HepG2 (cell line): ENCODE measurements around the gene HMBS. TPM values are rescaled to one million over a fixed set of nuclear protein-coding genes. Genes with fewer than 3 reads are reported as not detected.

Experiments
- DR1 ChIP-seq: sonication (generic); formaldehyde crosslinking; IDR thresholded peaks from 2 replicates; pipeline ENCODE4 v1.8.0; 2021; ENCODE audit warnings: mild to moderate bottlenecking, missing genetic modification reagents, inconsistent platforms
- HDAC2 ChIP-seq: sonication (generic); formaldehyde crosslinking; IDR thresholded peaks from 2 replicates; pipeline ENCODE4 v1.4.0; 2020; ENCODE audit warnings: missing genetic modification reagents
- HNF4A ChIP-seq: sonication (generic); formaldehyde crosslinking; IDR thresholded peaks from 2 replicates; pipeline ENCODE4 v1.4.0; 2020; ENCODE audit warnings: missing genetic modification reagents
- HNRNPK ChIP-seq: fragments of 200-400 bp; formaldehyde crosslinking; IDR thresholded peaks from 2 replicates; pipeline ENCODE4 v1.6.1; 2018; ENCODE audit warnings: low read length, low read depth, moderate library complexity, mild to moderate bottlenecking; ENCODE audit not compliant: poor library complexity, severe bottlenecking
- NFYB ChIP-seq: sonication (generic); formaldehyde crosslinking; IDR thresholded peaks from 2 replicates; pipeline ENCODE4 v1.4.0; 2020; ENCODE audit warnings: missing genetic modification reagents
- NR3C1 ChIP-seq: sonication (generic); formaldehyde crosslinking; IDR thresholded peaks from 2 replicates; pipeline ENCODE4 v1.4.0; 2020; ENCODE audit warnings: missing genetic modification reagents
- PCBP2 ChIP-seq: fragments of 200-400 bp; formaldehyde crosslinking; optimal IDR thresholded peaks from 2 replicates; pipeline ENCODE3; 2018; ENCODE audit warnings: low read length, low read depth; ENCODE audit not compliant: poor library complexity, severe bottlenecking
- SIN3B ChIP-seq: fragments of 150-350 bp; IDR thresholded peaks from 2 replicates; pipeline ENCODE4 v1.6.1; 2014; ENCODE audit warnings: low read length
- TARDBP ChIP-seq: sonication (generic); formaldehyde crosslinking; IDR thresholded peaks from 2 replicates; pipeline ENCODE4 v1.8.0; 2022; ENCODE audit warnings: mild to moderate bottlenecking, missing genetic modification reagents
- ZBTB8A ChIP-seq: sonication (generic); formaldehyde crosslinking; IDR thresholded peaks from 2 replicates; pipeline ENCODE4 v1.4.0; 2020; ENCODE audit warnings: mild to moderate bottlenecking, low read depth, missing genetic modification reagents, borderline replicate concordance
- ZFP36L1 ChIP-seq: sonication (generic); formaldehyde crosslinking; IDR thresholded peaks from 2 replicates; pipeline ENCODE4 v1.8.0; 2022; ENCODE audit warnings: mild to moderate bottlenecking, missing genetic modification reagents, moderate library complexity
- ZFP82 ChIP-seq: sonication (generic); formaldehyde crosslinking; IDR thresholded peaks from 2 replicates; pipeline ENCODE4 v1.5.1; 2020; ENCODE audit warnings: mild to moderate bottlenecking, missing genetic modification reagents, borderline replicate concordance
- ZKSCAN1 ChIP-seq: fragments of 150-350 bp; IDR thresholded peaks from 2 replicates; pipeline ENCODE4 v1.6.1; 2014; ENCODE audit warnings: low read length
- ZKSCAN5 ChIP-seq: sonication (generic); formaldehyde crosslinking; IDR thresholded peaks from 2 replicates; pipeline ENCODE4 v1.5.1; 2020; ENCODE audit warnings: mild to moderate bottlenecking, missing genetic modification reagents
- ZNF136 ChIP-seq: sonication (generic); formaldehyde crosslinking; IDR thresholded peaks from 2 replicates; pipeline ENCODE4 v1.8.1; 2022; ENCODE audit warnings: low read depth, mild to moderate bottlenecking, moderate library complexity, missing genetic modification reagents
- ZNF598 ChIP-seq: sonication (generic); formaldehyde crosslinking; IDR thresholded peaks from 2 replicates; pipeline ENCODE4 v1.5.1; 2020; ENCODE audit warnings: mild to moderate bottlenecking, missing genetic modification reagents, borderline replicate concordance
- ZNF616 ChIP-seq: sonication (generic); formaldehyde crosslinking; IDR thresholded peaks from 2 replicates; pipeline ENCODE4 v1.5.0; 2020; ENCODE audit warnings: low read depth, mild to moderate bottlenecking, missing genetic modification reagents
- polyA plus RNA-seq, 8 experiments: library from polyadenylated mRNA; depleted of rRNA in 3 of 8; stranded (reverse) in 7 of 8; unstranded in 1 of 8; fragments of >200 nt; fragmentation: Illumina TruSeq in 4 of 8; extraction: Trizol in 4 of 8; gene quantifications; 2 replicates each; pipeline versions ENCODE4 v1.2.1 to v1.2.3, GENCODE V29; 2011 to 2016; ENCODE audit warnings: low read depth in 4 of 8, missing spikeins in 1 of 8, mixed read lengths in 1 of 8; ENCODE audit not compliant: insufficient read depth in 1 of 8
- total RNA-seq, 5 experiments: library from RNA; depleted of rRNA; stranded (reverse); fragments of >200 nt; fragmentation: Illumina TruSeq; extraction: Trizol; gene quantifications; 2 replicates each; pipeline ENCODE4 v1.2.3, GENCODE V29; 2016; ENCODE audit warnings: low read depth in 1 of 5
- TF ChIP-seq, protein P1 (sequence below): sonication (generic); formaldehyde crosslinking; IDR thresholded peaks from 2 replicates; pipeline ENCODE4 v1.9.0; 2021; ENCODE audit warnings: missing genetic modification reagents, mild to moderate bottlenecking, borderline replicate concordance
- TF ChIP-seq, protein P2 (sequence below): fragments of 450-650 bp; IDR thresholded peaks from 2 replicates; pipeline ENCODE4 v1.6.1; 2016
- TF ChIP-seq, protein P3 (sequence below): sonication (generic); formaldehyde crosslinking; IDR thresholded peaks from 2 replicates; pipeline ENCODE4 v1.4.0; 2020; ENCODE audit warnings: low read depth, mild to moderate bottlenecking, missing genetic modification reagents
- TF ChIP-seq, protein P4 (sequence below): sonication (generic); formaldehyde crosslinking; IDR thresholded peaks from 2 replicates; pipeline ENCODE4 v1.5.0; 2020; ENCODE audit warnings: mild to moderate bottlenecking, missing genetic modification reagents, borderline replicate concordance
- TF ChIP-seq, protein P5 (sequence below): IDR thresholded peaks from 2 replicates; pipeline ENCODE4 v1.6.1; 2016; ENCODE audit warnings: low read depth

HMBS gene
- total and polyA plus RNA-seq, 2 of the 13 experiments (the other 11 are each of a cell fraction or from before 2014, with no cell fraction given): 9.4 to 46.9 TPM

DNA sequence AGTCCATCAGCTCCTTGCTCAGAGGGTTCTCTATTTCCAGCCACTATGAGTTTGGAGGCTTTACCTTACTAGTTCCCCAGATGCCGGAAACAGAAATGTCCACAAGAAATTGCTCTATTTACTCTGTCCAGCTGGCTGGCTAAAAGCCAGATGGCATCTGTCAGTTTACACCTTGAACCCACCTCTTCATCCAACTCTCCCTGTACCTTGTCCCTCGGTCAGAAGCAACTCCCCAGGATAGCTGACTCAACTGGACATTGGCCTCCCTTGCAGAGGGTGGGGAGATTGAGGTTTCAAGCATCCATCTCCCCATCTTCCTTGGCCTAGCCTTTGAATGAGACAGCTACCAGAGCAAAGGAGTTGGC is 24.2 kb downstream of the HMBS start (continued):
- TF ChIP-seq NFYB (CRISPR knock-in tag) (no peak), ZNF598 (CRISPR knock-in tag) (no peak), NR3C1 (CRISPR knock-in tag) (no peak), SIN3B (no peak), PCBP2 (no peak), HNRNPK (no peak), ZKSCAN1 (no peak), HDAC2 (no peak), ZNF616 (CRISPR knock-in tag) (no peak), ZKSCAN5 (CRISPR knock-in tag) (no peak), ZFP82 (CRISPR knock-in tag) (no peak), DR1 (no peak), ZNF136 (CRISPR knock-in tag) (no peak), HNF4A (CRISPR knock-in tag) (peak; percentile 88), TARDBP (CRISPR knock-in tag) (no peak), ZBTB8A (CRISPR knock-in tag) (no peak), ZFP36L1 (no peak)
- TF ChIP-seq, protein P1, sequence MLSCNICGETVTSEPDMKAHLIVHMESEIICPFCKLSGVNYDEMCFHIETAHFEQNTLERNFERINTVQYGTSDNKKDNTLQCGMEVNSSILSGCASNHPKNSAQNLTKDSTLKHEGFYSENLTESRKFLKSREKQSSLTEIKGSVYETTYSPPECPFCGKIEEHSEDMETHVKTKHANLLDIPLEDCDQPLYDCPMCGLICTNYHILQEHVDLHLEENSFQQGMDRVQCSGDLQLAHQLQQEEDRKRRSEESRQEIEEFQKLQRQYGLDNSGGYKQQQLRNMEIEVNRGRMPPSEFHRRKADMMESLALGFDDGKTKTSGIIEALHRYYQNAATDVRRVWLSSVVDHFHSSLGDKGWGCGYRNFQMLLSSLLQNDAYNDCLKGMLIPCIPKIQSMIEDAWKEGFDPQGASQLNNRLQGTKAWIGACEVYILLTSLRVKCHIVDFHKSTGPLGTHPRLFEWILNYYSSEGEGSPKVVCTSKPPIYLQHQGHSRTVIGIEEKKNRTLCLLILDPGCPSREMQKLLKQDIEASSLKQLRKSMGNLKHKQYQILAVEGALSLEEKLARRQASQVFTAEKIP (CRISPR knock-in tag): no peak
- TF ChIP-seq, protein P2, sequence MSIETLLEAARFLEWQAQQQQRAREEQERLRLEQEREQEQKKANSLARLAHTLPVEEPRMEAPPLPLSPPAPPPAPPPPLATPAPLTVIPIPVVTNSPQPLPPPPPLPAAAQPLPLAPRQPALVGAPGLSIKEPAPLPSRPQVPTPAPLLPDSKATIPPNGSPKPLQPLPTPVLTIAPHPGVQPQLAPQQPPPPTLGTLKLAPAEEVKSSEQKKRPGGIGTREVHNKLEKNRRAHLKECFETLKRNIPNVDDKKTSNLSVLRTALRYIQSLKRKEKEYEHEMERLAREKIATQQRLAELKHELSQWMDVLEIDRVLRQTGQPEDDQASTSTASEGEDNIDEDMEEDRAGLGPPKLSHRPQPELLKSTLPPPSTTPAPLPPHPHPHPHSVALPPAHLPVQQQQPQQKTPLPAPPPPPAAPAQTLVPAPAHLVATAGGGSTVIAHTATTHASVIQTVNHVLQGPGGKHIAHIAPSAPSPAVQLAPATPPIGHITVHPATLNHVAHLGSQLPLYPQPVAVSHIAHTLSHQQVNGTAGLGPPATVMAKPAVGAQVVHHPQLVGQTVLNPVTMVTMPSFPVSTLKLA: peak; percentile 9; the same call in 1 of the 2 replicates
- TF ChIP-seq, protein P3, sequence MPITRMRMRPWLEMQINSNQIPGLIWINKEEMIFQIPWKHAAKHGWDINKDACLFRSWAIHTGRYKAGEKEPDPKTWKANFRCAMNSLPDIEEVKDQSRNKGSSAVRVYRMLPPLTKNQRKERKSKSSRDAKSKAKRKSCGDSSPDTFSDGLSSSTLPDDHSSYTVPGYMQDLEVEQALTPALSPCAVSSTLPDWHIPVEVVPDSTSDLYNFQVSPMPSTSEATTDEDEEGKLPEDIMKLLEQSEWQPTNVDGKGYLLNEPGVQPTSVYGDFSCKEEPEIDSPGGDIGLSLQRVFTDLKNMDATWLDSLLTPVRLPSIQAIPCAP (CRISPR knock-in tag): no peak
- TF ChIP-seq, protein P4, sequence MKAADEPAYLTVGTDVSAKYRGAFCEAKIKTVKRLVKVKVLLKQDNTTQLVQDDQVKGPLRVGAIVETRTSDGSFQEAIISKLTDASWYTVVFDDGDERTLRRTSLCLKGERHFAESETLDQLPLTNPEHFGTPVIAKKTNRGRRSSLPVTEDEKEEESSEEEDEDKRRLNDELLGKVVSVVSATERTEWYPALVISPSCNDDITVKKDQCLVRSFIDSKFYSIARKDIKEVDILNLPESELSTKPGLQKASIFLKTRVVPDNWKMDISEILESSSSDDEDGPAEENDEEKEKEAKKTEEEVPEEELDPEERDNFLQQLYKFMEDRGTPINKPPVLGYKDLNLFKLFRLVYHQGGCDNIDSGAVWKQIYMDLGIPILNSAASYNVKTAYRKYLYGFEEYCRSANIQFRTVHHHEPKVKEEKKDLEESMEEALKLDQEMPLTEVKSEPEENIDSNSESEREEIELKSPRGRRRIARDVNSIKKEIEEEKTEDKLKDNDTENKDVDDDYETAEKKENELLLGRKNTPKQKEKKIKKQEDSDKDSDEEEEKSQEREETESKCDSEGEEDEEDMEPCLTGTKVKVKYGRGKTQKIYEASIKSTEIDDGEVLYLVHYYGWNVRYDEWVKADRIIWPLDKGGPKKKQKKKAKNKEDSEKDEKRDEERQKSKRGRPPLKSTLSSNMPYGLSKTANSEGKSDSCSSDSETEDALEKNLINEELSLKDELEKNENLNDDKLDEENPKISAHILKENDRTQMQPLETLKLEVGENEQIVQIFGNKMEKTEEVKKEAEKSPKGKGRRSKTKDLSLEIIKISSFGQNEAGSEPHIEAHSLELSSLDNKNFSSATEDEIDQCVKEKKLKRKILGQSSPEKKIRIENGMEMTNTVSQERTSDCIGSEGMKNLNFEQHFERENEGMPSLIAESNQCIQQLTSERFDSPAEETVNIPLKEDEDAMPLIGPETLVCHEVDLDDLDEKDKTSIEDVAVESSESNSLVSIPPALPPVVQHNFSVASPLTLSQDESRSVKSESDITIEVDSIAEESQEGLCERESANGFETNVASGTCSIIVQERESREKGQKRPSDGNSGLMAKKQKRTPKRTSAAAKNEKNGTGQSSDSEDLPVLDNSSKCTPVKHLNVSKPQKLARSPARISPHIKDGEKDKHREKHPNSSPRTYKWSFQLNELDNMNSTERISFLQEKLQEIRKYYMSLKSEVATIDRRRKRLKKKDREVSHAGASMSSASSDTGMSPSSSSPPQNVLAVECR: peak; percentile 62; the same call in 1 of the 2 replicates
- TF ChIP-seq, protein P5, sequence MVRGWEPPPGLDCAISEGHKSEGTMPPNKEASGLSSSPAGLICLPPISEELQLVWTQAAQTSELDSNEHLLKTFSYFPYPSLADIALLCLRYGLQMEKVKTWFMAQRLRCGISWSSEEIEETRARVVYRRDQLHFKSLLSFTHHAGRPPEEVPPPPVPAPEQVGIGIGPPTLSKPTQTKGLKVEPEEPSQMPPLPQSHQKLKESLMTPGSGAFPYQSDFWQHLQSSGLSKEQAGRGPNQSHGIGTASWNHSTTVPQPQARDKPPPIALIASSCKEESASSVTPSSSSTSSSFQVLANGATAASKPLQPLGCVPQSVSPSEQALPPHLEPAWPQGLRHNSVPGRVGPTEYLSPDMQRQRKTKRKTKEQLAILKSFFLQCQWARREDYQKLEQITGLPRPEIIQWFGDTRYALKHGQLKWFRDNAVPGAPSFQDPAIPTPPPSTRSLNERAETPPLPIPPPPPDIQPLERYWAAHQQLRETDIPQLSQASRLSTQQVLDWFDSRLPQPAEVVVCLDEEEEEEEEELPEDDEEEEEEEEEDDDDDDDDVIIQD (CRISPR knock-in tag): no peak
